Stromal cell of bone marrow (primary cell): Measurements from ENCODE around the gene SETD2.

Source experiments
- DNase-seq: peaks from one replicate; pipeline ENCODE4 v3.0.0-alpha.2; 2012; ENCODE audit warnings: low read depth

Gene SETD2

GRCh38 chr3:46984591-46985459 is 179.1 kb downstream of the SETD2 start:
- no peak for DNase-seq

DNA sequence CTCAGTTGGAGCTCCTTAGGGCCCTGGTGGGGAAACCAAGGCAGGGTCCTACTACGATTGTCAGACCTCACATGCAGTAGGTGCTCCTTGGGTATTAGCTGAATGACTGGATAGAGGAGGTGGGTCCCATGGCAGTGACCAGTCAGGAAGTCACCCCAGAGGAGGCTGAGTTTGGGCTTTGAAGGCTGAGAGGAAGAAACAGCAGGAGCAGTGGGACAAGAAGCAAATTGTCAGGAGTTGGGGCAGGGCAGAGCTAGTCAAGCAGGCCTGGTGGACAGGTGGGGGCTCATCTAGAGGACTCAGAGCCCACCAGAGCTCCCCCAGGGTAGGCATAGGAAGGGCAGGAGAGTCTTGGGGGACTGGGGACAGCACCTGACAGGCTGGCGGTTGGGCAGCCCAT is 181.4 kb downstream of the SETD2 start:
- DNase-seq, result no peak

GRCh38 chr3:46981932-46982471 is 181.9 kb downstream of the SETD2 start:
- no peak for DNase-seq

- no peak for DNase-seq
These were observed 183.9 kb downstream of the SETD2 start for GRCh38 chr3:46979958-46980497.

DNA sequence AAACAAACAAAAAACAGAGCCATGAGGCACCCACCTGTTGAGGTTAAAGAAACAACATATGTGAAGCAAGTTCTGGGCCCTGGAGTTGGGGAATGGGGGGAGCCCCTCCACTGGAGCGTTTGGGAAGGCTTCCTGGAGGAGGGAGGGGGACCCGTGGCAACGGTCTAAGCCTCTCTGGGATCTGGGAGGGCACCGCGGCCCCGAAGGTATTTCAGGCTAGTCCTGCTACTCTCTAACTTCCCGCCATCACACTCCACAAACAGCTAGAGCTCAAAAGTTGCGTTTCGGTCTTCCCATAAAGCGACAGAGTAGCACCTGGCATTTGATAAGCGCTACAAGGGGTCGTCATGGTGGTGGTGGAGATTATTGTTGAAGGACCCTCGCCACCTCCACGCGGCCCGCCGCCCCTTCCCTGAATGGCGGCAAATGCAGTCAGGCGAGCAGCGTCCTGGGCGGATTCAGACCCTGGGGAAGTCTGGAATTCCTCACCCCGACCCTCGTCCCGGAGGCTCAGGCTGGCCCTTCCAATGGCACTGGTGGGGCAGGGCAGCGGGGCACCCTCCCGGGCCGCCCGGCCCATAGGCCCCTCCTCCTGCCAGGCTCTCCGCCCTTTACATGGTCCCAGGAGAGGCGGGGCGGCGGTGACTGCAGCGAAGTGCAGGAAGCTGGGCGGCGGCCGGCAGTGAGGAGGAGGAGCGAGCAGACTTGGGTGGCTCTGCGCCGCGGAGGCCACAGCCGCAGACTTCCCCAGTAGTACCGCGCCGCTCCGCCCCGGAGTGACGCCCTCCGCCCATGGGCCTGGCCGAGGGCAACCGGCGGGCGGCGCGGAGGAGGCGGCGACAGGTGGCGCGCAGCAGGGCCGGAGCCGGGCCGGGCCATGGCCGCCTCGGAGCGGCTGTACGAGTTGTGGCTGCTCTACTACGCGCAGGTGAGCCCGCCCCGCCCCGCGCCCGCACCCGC is 184.6 kb downstream of the SETD2 start, which contains the start of gene NBEAL2:
TSS of gene NBEAL2 (plus strand) at position 682 of the 960 bp plus-strand sequence. CDS start at position 878, 196 bp downstream.
- peak; percentile 73 for DNase-seq

GRCh38 chr3:46978381-46978780 is 185.5 kb downstream of the SETD2 start:
- no peak for DNase-seq

DNA sequence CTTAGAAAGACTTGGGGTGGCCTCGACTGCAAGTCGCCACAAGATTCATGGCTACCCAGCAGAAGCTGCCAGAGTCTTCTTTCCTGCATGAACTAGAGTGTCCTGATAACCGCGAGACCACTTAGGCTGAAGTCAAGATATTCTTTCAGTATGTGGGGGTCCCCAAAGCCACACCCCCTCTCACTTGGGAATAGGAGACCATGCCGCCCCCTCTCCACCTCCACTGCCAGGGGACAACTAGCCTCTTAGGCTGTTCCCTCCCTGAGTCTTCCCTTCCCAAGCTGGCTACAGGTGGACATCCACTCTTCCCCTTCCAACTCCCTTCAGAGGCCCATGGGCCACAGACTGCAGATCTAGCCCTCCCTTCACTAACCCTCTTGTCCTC is 186.1 kb downstream of the SETD2 start:
- no peak for DNase-seq

DNA sequence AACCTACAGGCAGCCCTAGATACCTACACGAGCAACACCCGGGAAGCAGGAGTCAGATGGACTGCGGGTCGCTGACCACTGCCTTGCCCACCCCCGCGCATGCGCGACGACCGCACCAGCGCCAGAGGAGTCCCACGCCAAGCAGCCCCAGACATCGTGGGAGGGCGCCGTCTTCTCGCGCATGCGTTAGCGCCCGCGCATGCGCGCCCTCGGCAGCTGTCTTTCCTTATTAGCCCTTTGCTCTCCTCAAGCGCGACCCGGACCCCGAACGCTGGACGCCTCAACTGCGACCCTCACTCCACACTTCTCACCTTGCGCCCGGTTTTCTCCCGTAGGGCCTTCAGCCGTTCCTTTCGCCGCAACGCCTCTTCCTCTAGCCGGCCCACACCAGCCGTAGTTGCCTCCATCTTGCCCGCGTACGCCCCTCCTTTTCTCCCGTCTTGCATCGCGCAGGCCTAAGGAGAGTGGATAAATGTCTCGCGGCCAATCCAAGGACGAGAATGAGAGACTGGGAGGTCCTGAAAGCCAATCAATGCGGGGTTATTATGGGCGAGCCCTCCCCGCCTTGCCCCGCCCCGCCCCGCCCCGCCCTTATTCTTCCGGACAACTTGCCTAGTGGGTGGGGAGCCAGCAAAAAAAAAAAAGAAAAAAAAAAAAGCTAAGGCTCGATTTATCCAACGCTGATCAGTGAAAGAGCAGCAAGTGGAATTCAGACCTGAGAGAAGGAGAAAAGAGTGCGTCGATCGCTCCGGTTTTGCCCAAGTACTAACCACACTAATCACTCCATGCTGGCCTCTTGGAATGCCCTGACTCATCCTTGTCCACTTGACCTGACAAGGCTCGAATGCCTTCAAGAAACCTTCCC is 187.4 kb downstream of the SETD2 start, which contains the start of gene CCDC12:
TSS of gene CCDC12 (minus strand) at position 420 of the 865 bp plus-strand sequence. CDS start at position 407, 13 bp downstream.
- peak; percentile 100 for DNase-seq

DNA sequence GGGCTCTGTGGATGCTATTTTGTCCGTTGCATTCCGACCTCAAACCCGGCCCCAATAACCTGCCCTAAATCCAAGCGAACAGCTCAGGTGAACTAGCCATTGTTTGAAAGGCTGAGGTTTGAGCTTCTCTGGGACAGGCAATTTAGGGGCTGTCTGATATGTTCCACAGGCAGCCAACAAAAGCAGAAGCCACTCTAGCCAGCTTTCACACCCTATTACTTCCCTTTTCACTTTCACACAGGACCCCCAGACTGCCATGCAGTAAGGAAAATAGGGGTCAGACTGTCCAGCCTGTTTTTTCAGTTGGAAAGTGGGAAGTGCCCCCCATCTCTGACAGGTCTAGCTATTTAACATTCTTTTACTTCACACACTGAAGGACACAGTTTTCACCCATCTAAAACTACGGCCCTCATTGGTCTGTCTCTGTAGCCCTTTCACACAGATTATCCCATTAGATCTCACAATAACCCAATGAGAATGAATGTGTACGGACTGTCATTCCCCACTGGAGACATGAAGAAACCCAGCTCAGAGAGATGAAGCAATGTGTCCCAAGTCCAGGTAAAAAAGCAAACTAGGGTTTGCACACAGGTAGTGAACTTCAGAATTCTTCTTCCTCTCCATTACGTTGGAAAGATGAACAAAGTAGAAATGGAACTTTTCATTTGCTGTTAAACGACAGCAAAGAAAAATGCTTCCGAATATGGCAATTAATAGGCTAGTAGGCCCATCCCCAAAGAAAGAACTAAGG is 189.3 kb downstream of the SETD2 start:
- no peak for DNase-seq

DNA sequence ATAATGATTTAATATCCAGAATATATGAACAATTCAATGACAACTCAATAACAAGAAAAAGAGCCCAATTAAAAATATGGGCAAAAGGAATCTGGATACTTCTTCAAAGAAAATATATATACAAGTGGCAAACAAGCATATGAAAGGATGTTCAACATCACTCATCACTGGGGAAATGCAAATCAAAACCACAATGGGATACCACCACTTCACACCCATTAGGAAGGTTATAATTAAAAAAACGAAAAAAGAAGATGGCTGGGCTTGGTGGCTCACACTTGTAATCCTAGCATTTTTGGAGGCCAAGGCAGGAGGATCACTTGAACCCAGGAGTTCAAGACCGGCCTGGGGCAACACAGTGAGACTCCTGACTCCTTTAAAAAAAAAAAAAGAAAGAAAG is 191.5 kb downstream of the SETD2 start:
- DNase-seq, result no peak

DNA sequence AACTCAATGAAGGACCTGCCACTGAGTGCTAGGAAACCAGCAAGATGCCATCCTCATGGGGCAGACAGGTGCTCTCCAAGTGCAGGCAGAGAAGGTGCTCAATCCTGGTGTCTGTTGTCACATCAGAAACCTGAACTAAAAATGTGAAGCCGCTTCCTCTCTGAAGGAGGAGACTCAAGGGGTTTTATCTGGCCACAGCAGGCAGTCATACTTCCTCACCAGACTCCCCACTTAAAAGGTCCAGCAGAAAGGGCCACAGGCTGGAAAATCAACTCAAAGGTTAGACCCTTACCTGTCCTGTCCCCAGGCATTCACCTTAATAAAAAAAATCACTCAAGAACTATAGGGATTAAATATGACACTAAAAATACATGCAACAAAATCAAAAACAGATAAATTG is 192.2 kb downstream of the SETD2 start:
- DNase-seq, result no peak

DNA sequence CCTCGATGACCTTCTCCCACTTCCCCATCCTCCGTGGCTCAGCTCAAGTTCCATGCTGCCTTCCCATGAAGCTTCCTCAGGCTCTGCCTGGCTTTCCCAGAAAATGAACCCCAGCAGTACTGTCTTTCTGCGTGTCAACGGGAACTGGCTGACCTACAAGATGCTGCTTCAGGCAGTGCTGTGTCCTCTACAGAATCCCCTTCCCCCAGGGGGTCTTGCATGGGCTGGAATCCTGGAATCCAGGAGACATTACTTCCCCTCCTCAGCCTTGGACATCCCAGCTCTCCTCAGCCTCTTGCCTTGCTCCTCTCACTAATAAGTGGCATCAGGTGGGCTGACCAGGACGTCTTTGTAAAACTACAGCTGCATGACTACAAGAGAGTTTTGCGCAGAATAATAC is 192.8 kb downstream of the SETD2 start:
- DNase-seq, result no peak

DNA sequence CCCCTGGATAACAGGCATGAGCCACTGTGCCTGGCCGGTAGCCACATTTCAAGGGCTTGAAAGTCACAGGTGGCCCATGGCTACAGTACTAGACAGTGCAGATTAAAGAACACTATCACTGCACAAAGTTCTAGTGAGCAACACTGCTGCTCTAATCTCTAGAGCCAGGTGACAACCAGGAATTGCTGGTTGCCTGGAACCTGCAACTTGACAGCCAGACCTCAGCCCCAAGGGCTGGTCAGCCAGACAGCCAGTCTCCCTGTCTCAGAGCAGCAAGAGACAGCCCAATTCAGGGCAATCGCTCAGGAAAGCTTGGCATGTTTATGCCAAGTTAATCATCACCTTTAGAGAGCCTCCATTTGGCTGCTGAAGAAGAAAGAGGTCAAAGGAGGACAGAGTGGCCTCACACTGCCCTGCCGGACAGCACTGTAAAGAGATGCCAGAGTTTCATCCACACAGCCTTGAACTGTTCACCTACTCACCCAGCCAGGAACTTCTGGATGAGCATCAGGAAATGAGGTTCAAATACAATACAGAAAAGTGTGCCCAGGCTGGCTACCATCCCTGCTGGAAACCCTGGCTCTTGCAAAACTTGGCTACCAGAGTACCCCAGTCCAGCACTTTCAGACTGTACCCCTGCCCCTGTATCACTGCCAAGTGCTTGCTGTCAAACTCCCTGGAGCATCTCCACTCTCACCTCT is 193.4 kb downstream of the SETD2 start:
- DNase-seq, result no peak

- no peak for DNase-seq
These were observed 195.0 kb downstream of the SETD2 start for GRCh38 chr3:46968783-46969428.

GRCh38 chr3:46966811-46967210 is 197.1 kb downstream of the SETD2 start:
- DNase-seq, result no peak
